ENCODE data around the gene RGS5.

The RGS5 gene

DNA sequence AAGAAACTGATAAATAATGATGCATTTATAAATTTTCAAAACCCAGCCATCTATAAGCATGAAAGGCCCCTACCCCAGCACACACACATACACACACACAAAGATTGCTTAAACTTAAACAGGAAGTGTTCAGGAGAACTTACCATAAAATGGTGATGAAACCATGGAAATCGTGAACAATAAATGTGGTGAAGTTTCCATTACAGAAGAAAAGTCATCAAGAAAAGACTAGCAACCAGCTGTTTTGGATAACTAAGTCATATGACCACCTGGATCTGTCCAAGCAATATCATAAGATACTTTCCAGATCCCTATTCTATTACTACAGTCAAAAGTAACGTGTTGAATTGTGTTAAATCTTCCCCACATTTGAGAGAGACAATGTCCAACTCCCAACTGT lies 24.1 kb downstream of the RGS5 start:
- DNase-seq, result no peak

DNA sequence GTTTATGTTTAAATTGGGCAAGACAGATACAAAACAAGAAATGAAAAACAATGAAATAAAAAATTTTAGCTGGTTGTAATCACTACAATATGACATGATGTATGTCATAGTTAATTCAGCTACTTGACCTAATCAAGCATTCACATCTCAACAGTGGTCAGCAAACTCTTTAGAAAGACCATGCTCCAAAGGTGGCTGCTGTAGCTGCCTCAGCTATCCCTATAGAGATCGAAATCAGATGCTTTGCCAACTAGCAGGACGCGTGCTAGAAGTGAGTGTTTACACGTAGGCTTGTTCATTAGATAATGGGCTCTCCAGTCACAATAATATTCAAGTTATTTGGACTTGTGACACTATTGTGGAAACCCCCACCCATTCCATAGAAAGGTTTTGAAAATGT lies 25.9 kb downstream of the RGS5 start:
- no peak for DNase-seq

DNA sequence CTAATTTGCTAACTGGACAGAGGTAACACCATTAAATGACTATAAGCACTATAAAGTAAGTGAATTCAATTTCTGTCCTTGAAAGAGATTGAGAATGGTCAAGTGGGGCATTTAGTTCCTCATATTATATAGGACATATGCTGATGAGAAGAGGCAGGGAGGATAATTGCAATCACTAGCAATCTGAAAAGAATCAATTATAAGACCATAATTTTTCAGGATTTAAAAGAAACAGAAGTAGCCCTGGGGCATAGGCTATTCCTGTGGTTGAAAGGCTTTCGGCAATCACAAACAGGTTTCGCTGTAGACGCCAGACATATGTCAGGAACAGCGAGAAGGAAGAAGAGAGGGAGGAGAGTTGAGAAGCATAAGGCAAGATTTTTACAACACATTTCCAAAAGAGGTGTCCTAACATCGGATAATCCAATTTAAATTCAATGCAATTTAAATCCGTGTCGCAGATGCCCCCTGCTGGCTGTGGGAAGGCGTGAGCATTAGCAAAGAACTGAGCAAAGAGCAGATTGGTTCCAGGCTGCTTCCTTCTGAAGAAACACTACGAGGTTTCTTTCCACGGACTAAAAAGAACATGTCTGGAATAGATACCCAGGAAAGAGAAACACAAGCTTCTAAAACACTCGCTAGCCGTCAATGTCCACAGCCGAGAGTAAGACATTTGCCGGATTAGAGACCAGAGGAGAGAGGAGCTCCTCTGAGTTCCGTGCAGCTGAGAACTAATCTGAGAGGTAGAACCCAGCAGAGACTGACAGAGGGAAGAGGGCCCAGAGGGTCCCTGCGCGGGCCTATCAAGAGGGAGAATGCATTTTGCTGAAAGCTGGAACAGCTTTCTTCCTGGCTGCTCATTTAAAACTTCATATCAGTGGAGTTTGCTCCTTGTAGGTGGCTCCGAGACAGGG lies 27.9 kb downstream of the RGS5 start:
- DNase-seq, result no peak

DNA sequence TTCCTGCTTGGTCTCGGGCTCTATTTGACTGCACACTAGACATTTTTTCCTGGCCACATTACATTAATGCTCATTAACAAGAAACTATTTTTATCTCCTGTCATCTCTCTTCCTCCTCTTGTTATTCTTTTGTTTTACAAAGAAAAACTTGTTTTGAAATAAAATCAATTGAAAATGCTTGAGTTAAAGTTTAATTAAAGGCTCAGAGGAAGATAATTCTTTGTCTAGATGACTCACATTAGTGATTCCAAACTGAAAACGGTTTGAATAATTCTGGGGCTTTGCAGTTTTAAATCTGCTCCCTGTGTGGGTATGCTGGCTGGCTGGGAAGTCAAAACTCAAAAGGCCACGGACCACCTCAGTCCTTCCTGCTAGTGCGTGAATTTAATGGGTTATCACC lies 29.6 kb downstream of the RGS5 start:
- no peak for DNase-seq

DNA sequence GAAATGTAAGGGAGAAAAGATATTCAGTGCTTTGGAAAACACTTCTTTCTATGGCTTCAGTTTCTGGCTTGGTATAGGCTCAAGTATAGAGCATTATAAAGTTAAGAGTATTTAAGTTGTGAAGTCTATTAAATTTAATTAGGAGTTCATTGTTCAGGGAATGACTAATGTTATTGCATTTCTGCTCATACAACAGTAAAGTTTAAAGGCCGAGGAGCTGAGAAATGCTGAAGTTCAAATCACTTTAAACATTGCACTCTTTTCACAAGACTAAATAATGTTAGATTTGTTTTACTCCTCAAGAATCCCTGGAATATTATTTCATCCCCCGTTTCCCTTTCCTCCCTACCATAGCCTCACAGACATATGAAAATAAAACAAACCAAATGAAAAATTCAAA lies 30.1 kb downstream of the RGS5 start:
- DNase-seq, result no peak

DNA sequence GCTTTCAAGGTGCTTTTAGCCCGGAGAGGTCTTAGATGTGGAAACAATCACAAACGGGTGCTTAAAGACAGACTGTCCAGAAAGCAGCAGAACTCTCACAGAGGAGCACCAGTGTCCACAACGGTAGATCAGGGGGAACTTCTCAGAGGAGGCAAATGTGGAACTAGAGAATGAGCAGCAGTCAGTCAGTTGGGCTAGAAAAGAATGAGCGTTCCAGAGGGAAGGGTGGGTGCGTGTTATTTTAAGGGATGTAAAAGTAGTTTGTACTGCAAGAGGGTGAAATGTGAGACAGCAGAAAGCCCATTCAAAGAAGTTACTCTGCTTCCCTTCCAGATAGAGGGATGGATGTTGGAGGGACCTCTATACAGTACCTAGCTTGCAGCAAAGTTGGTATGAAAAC lies 30.9 kb downstream of the RGS5 start:
- DNase-seq, result no peak

DNA sequence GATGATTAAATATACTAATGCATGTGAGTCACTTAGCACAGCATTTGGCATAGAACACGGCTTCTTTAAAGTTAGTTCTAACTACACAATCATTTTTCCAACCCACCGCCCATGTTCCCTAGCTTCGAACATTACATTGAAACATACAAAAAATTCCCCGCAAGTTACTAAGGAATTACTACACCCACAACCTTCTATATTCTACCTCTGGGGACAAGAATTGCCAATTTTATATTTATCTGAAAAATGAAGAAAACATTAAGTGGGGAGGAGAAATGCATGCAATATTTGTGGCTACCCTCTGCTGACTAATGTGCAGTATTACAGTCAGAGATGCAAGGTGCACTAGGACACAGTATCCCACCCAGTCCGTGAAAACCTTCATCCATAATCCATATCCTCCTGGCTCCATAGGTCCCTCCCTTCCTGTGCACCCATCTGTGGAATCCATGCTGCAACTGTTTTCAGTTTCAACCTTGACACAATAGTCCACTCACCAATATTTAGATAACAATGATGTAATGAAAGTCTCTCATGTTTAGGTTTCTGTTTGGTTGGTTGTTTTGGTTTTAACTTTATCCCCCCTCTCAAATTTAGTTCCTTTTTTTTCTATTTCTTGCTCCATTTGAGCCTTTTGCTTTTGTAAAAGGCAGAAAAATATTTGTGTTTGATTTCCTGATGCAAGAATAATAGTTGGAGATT lies 31.6 kb downstream of the RGS5 start:
- DNase-seq, result no peak

DNA sequence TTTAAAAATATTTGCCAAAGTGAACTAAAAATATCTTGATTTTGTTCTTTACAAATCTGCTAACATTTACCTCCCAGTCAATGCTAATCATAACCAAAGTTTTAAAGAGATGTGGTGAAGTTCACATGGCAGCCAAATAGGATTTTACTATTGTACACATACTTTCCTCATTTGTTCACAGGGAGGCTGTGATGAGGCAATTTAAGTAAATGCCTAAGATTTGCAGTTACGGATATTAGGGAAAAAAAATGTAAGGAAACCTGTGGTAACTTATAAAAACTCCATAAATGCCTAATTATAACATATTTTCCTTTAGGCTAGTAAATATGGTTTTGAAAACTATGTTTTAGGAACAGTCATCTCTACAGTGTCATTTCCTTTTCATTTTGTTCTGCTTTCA lies 32.4 kb downstream of the RGS5 start:
- no peak for DNase-seq

DNA sequence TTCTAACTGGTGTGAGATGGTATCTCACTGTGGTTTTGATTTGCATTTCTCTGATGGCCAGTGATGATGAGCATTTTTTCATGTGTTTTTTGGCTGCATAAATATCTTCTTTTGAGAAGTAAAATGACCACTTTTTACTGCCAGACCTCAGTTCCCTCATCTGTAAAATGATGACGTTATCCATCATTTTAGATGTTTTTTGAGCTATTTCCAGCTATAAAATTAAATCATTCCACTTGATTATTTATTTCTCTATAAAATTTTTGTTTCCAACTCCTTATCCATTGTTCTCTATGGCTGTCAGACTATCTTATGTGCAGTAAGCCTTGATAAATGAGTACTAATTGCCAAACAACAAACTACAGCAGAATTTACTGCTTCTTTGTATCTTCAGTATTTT lies 33.2 kb downstream of the RGS5 start:
- no peak for DNase-seq

DNA sequence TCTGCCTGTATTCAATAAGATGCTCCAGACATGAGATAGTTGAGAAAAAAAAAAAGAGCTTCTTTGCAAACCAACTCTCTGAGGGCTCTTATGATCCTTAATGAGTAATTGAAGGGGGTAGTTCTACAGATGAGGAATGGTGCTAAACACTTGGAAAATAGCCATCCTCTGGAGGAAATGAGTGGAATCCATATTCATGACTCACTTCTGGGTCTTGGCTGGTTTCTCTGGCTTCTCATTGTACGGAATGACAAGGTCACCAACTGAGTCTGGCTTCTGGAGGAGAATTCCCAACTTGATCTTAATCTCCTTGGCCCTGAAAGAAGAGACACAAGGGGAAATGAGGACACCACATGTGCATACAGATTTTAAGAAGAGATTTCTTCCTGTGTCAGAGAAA lies 34.7 kb downstream of the RGS5 start:
- no peak for DNase-seq

DNA sequence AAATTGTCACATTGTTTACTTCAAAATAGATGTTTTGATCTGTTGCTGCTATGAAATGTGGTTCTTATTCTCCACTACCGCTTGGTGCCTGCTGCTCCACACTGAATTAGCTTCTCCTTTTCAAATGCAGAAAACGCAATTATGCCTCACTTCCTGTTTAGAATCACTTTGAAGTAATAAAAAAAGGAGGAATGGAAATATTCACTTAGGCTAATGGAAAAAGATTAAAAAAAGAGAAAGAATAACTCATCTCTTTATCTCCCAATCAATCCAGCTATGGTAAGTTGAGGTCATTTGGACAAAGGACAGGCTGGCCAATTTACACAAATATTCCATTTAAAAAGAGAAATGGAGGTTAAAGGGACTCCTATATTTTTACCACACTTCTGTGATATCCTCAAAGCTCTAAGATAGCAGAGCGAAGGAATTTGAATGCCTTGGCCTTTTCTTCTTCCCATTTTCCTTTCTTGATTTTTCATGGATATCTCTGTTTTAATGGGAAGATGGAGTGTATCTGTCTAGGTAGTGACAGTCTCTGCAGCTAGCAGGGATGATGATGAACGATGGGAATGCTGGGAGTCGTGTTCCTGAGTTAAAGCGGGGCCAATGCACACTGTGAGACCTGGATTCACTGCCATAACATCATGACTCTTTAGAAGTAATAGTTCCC lies 35.7 kb downstream of the RGS5 start:
- no peak for DNase-seq

DNA sequence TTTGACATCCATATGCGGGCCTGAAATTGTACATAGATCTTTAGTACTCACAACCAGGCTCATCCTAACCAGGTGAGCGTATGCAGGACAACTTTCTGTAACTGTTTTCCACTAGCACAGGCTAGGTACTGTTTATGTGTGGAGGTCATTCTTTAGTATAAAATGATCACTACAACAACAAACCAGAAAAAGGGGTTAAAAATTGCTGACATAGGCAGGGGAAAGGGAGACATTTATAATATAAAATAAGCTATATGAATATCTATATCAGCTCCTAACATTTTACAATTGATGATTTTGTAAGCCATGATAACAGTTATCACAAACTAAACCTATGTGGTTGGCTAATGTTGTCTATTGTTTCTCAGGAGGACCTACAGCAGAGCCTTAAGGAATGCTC lies 37.6 kb downstream of the RGS5 start:
- DNase-seq, result no peak

DNA sequence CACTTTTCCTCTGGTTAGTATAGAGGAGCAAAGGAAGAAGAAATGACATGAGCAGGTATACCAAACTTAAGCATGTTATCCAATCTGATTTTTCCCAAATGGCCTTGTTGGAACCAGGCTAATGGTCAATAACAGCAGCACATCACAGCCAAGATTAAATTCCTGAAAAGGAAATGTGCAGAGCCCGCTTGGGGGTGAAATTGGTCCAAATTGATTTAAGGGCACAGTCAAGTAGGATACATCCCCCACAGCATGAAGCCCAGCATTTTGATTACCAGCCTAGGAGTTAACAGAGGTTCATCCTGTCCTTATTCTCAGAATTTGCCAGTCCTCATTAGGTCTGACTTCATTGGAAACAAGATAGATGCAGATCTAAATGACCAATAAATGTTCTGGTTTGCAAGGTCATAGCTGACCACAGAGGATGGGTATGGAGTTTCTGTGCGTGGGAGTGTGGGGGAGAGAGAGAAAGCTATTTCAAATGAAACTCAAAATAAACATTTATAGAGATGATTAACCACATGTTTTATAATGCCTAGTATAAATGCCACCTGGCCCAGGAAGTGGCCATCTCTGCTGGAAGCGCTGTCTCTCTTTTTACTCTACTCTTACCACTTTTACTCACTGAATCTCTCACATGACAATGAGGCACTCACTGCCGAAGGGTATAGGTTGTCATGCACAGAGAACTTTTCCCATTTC lies 38.7 kb downstream of the RGS5 start:
- no peak for DNase-seq

DNA sequence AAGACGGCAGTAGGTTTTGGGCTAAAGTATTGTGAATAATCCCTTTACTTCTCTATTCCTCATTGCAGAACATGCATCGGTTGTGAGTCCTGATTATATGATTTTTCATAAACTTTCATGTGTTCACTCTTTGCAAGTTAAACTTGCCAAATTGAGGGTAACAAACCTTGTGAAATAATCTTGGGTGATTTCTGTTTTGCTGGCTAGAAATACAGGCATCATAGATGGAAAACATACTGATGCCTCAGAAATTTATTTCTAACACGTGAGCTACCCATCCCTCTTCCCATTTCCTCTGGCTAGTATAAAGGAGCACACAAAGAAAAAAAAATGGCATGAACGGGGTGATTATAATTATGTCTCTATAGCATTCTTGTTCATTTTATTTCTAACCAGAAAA lies 39.6 kb downstream of the RGS5 start:
- DNase-seq, result no peak

DNA sequence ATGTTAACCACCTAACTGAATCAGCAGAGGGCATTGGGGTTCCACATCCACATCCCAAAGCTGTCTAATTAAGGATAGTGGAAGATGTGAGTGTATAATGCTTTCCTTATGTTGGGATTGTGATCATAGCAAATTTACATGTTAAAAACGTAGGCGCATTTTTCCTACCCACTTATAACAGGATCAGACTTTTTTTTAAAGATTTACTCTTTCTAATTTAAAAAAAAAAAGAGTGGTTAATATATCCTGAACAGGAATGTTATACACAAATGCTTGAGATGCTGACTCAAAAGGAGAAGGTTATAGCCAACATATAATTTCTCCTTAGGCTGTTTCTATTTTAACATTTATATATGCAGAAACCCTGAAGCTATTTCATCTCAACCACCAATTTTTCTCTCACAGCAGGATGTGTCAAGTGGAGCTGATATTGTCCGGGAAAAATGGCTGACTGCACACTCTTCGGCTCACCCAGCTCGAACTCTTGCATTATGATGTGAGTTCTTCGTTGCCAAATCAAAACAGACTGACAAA lies 40.3 kb downstream of the RGS5 start:
- no peak for DNase-seq

DNA sequence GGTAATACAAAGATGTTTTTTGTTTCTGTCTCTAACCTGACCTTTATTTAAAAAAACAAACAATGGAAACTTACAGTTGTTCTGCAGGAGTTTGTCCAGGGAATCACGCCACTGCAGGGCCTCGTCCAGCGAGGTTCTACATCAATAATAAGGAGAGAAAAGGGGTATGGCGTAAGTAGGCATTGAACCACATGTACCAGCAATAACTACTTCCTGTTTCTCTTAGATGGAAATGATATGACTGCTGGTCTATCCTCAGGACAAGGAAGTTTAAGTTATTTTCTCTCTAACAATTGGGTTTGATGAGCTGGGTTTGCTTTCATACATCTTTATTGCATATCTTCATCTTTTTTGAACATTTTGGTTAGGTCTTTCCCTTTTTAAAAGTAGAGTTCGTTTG lies 40.9 kb downstream of the RGS5 start:
- no peak for DNase-seq

DNA sequence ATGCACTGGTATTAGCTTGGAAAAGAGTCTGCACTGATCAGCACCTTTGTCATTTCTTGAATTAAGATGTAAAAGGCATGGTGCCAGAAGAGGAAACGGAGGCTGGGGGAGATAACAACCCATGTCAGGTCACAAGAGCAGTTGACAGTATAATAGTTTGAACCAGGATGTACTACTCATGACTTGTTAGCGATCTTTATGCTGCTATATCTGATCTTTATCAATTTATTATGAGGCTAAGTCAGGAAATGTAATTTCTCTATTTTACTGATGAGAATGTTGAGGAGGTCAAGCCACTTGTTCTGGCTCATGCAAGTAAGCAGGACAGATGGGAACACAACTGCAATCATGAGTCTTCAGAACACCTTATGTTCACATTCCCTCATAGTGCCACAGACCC lies 41.4 kb downstream of the RGS5 start:
- DNase-seq, result no peak

DNA sequence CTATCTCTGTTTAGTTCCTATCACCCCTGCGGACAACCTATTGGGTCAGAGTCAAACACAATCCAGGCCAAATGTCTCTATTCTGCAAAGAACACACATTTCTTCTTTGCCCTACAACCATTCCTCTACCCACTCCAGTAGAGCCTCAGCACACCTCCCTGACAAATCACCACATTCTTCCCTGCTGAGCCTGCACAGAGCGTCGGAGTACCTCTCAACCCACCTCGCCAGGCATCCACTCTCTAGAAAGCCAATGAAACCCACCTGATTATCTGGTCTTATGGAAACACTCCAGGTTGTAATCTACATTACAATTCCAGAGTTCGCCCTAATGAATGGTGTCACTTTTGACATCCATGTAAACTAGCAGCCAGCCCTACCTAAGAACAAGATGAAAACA lies 47.1 kb downstream of the RGS5 start:
- no peak for DNase-seq

DNA sequence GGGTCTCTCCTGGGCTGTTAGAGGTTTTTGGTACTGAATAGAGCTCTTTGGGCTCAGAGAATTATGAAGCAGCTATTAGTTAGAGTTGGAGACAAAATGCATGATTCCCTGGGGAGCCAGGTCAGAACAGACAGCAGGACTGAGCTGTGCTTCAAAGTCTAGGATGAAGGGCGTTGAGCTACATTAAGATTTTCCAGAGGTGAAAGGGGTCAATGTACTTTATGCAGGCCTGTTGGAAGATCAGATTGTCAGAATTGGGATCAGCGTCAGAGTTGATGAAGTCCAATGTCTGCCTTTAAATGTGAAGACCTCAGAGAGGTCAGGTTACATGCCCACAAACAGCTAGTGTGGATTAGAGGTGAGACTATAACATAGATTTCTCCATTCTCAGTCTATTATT lies 53.8 kb downstream of the RGS5 start:
- DNase-seq, result no peak

DNA sequence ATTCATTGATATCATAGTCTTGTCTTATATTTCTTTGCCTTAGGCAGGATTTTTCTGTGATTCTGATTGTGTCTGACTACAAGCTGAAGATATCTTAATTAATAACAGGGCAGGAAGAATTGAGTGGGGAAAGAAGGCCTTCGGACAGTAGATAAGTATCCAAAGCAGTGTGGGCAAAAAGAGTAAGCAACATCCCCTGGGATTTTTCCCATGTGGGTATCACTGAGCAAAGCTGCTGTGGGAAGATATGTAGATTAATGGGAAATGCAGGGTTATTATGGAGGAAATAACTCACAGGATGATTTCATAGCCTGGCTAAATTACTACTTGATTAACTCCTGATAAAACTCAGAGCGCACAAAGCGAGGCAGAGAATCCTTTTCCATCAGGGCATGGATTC lies 55.7 kb downstream of the RGS5 start:
- no peak for DNase-seq

DNA sequence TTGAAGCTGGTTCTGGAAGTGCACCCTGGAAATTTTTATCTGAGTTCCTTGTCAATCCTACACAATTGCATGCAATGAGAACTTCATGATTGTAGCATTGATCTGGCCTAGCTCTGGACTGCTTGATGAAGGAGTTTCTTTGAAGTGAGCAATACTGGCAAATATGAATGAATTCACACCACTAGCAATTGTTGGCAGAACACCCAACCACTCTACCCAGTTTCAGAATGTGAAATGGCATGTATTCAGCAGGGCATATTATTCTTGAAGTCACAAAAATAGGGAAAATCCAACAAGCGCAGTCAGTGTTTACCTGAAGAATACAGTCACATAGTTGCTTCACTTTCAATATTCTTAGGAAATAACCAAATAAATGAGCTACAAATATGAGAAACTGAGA lies 57.3 kb downstream of the RGS5 start:
- no peak for DNase-seq

DNA sequence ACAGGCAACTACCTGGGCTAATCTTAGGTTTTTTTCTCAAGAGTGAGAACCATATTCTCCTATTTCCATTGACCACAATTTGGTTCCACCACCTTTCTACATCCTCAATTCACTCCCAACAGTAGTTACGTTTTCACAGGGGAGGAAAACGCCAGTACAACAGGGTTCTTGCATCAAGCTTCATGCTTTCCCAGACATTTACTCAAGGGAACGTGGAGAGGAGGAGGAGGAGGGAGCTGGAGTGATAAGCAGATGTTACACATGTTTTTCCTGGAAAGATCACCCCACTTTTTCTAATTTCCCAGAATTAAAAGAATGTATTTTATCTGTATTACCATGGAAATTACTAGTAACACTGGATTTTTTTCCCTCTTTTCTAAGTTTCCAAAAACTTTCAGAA lies 58.3 kb downstream of the RGS5 start:
- DNase-seq, result no peak

DNA sequence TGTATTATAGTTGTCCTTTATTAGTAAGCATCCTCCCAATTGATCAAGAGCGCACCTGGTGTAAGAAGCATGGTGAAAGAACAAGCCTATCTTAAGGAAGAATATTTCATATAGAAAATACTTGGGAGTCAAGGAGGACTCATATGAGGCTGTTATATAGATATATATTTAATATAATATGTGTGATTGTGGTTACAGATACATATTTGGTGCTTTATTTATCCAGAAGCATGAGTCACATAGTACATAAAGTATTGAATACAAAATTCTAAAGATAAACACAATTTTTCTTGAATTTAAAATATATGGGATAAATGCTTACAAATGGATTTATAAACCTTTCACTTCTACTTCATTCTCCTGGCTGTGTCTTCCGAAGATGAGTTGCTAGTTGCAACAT lies 60.6 kb downstream of the RGS5 start:
- no peak for DNase-seq

All from stimulated activated naive CD4-positive, alpha-beta T cell treated with Interleukin-2 at 50 U/mL for 16 hours (primary cell).